Measurements from ENCODE around the gene LSP1. TPM values are rescaled to one million over a fixed set of nuclear protein-coding genes. Genes with fewer than 3 reads are reported as not detected.

LSP1 gene
- total RNA-seq, 4 donors from 2014 or later = 12.3 to 69.6 (median 23.2) TPM

- no peak for DNase-seq
- TF ChIP-seq POLR2A (IDR thresholded peaks at IDR 0.05) = no peak
- TF ChIP-seq EP300 (IDR thresholded peaks at IDR 0.05; ENCODE audit: low read depth) = no peak
- no peak for TF ChIP-seq CTCF (IDR thresholded peaks at IDR 0.05)
- TF ChIP-seq POLR2AphosphoS5 (IDR thresholded peaks at IDR 0.05) = no peak
- no peaks in the 10 kb centered on the region for H3K27me3 ChIP-seq
- peaks cover 0 to 5% (median 0%) of the 10 kb centered on the region in 4 donors for H3K4me1 ChIP-seq
- in situ Hi-C loops (cut with MboI; ENCODE audit: low pct_ligation_motif_present in 1 of 4, low pct_unique_long_range_greater_than_20kb in 1 of 4, low sequenced_read_pairs in 3 of 4) (no loop called here), intact Hi-C loops (cut with DNase I; ENCODE audit: low total_unique reads) (loop anchor here (10.0 kb wide), 1 partner anchor 55 kb away; the partner anchor contains the start of gene MRPL23)
- no peaks in the 10 kb centered on the region for H3K9me3 ChIP-seq
- no peak overlapping the region for H3K4me3 ChIP-seq
- H3K27ac ChIP-seq = no peak overlapping the region
- 60 to 81% methylated on average over 1 to 29 of the region's 33 CpGs for WGBS, 2 donors (ENCODE audit: low coverage in 1 of 2)
- H3K36me3 ChIP-seq = no peaks in the 10 kb centered on the region
Observed at GRCh38 chr11:1889941-1890855, 37.3 kb downstream of the LSP1 start.

GRCh38 chr11:1890856-1891830 is 38.3 kb downstream of the LSP1 start:
- Histone ChIP-seq H3K4me1 (peaks cover 0 to 5% (median 0%) of the 10 kb centered on the region in 4 donors), H3K27me3 (no peaks in the 10 kb centered on the region), H3K4me3 (no peak overlapping the region), H3K36me3 (no peaks in the 10 kb centered on the region), H3K9me3 (no peaks in the 10 kb centered on the region), H3K27ac (no peak overlapping the region)
- in situ Hi-C loops (cut with MboI; ENCODE audit: low pct_ligation_motif_present in 1 of 4, low pct_unique_long_range_greater_than_20kb in 1 of 4, low sequenced_read_pairs in 3 of 4) (no loop called here), intact Hi-C loops (cut with DNase I; ENCODE audit: low total_unique reads) (loop anchor here (10.0 kb wide), 1 partner anchor 54 kb away; the partner anchor contains the start of gene MRPL23)
- WGBS, 2 donors (ENCODE audit: low coverage in 1 of 2) = 73 to 92% methylated on average over 10 to 25 of the region's 34 CpGs
- TF ChIP-seq POLR2A (IDR thresholded peaks at IDR 0.05) (no peak), EP300 (IDR thresholded peaks at IDR 0.05; ENCODE audit: low read depth) (no peak), CTCF (IDR thresholded peaks at IDR 0.05) (no peak), POLR2AphosphoS5 (IDR thresholded peaks at IDR 0.05) (no peak)
- DNase-seq = no peak

GRCh38 chr11:1891831-1892115 is 38.9 kb downstream of the LSP1 start, which contains the start of gene PRR33:
PRR33 (minus strand) TSS chr11:1891895; CDS start chr11:1890584, 1,311 bp downstream.
- DNase-seq = no peak
- H3K4me1 ChIP-seq = peaks cover 0 to 5% (median 0%) of the 10 kb centered on the region in 4 donors
- TF ChIP-seq POLR2A (IDR thresholded peaks at IDR 0.05) = no peak
- no peak for TF ChIP-seq CTCF (IDR thresholded peaks at IDR 0.05)
- no peak for TF ChIP-seq EP300 (IDR thresholded peaks at IDR 0.05; ENCODE audit: low read depth)
- no peak for TF ChIP-seq POLR2AphosphoS5 (IDR thresholded peaks at IDR 0.05)
- H3K27ac ChIP-seq = no peak within 1 kb of the TSS
- no peaks in the 10 kb centered on the region for H3K27me3 ChIP-seq
- H3K4me3 ChIP-seq = no peak within 1 kb of the TSS
- intact Hi-C loops (cut with DNase I; ENCODE audit: low total_unique reads) = loop anchor here (10.0 kb wide), 1 partner anchor 53 kb away; the partner anchor contains the start of gene MRPL23
- H3K9me3 ChIP-seq = no peaks in the 10 kb centered on the region
- no peaks in the 10 kb centered on the region for H3K36me3 ChIP-seq
- 86% methylated on average over 7 of the region's 7 CpGs; no CpG with 5 or more reads in 1 of the 2 donors for WGBS, 2 donors (ENCODE audit: low coverage in 1 of 2)
- in situ Hi-C loops (cut with MboI; ENCODE audit: low pct_ligation_motif_present in 1 of 4, low pct_unique_long_range_greater_than_20kb in 1 of 4, low sequenced_read_pairs in 3 of 4) = no loop called here

Measured in transverse colon (tissue), 4 donors.